SK-N-SH treated with all-trans-retinoic acid at 6 μM for 48 hours (cell line): ENCODE data around the gene CRMP1.

Source experiments
- ARNTL ChIP-seq: fragments of 450-650 bp; formaldehyde crosslinking; IDR thresholded peaks from 2 replicates; pipeline ENCODE4 v1.5.0; 2020; ENCODE audit warnings: low read depth, mild to moderate bottlenecking, moderate library complexity, borderline replicate concordance
- BACH2 ChIP-seq: fragments of 250-450 bp; sonication (Bioruptor Pico); IDR thresholded peaks from 2 replicates; pipeline ENCODE4 v1.9.0; 2021; ENCODE audit warnings: mild to moderate bottlenecking, borderline replicate concordance
- CREB5 ChIP-seq: fragments of 250-450 bp; sonication (Bioruptor Pico); IDR thresholded peaks from 2 replicates; pipeline ENCODE4 v1.5.1; 2020; ENCODE audit warnings: low read depth, mild to moderate bottlenecking, moderate library complexity
- ESRRG ChIP-seq: fragments of 250-450 bp; sonication (Bioruptor Pico); IDR thresholded peaks from 2 replicates; pipeline ENCODE4 v1.6.1; 2021; ENCODE audit warnings: mild to moderate bottlenecking
- ISL1 ChIP-seq: fragments of 250-450 bp; sonication (Bioruptor Pico); IDR thresholded peaks from 2 replicates; pipeline ENCODE4 v2.1.2; 2022; ENCODE audit warnings: mild to moderate bottlenecking, moderate library complexity
- OSR1 ChIP-seq: fragments of 250-450 bp; sonication (Bioruptor Pico); IDR thresholded peaks from 2 replicates; pipeline ENCODE4 v1.8.0; 2022; ENCODE audit warnings: moderate library complexity, mild to moderate bottlenecking, inconsistent platforms
- PATZ1 ChIP-seq: fragments of 250-450 bp; sonication (Bioruptor Pico); IDR thresholded peaks from 2 replicates; pipeline ENCODE4 v1.8.0; 2020; ENCODE audit warnings: mild to moderate bottlenecking, moderate library complexity, borderline replicate concordance
- POU6F1 ChIP-seq: fragments of 250-450 bp; sonication (Bioruptor Pico); IDR thresholded peaks from 2 replicates; pipeline ENCODE4 v1.8.0; 2021; ENCODE audit warnings: low read depth, mild to moderate bottlenecking, moderate library complexity, borderline replicate concordance
- SNAI2 ChIP-seq: fragments of 250-450 bp; sonication (Bioruptor Pico); IDR thresholded peaks from 2 replicates; pipeline ENCODE4 v1.5.0; 2020; ENCODE audit warnings: mild to moderate bottlenecking, moderate library complexity
- TSHZ2 ChIP-seq: fragments of 250-450 bp; sonication (Bioruptor Pico); IDR thresholded peaks from 2 replicates; pipeline ENCODE4 v1.5.0; 2020; ENCODE audit warnings: mild to moderate bottlenecking, moderate library complexity
- ZC3H10 ChIP-seq: fragments of 250-450 bp; sonication (Bioruptor Pico); IDR thresholded peaks from 2 replicates; pipeline ENCODE4 v1.5.1; 2021; ENCODE audit warnings: mild to moderate bottlenecking, moderate library complexity
- ZFP3 ChIP-seq: fragments of 250-450 bp; sonication (Bioruptor Pico); IDR thresholded peaks from 2 replicates; pipeline ENCODE4 v1.5.0; 2020; ENCODE audit warnings: mild to moderate bottlenecking, moderate library complexity
- ZFP30 ChIP-seq: fragments of 450-650 bp; formaldehyde crosslinking; IDR thresholded peaks from 2 replicates; pipeline ENCODE4 v1.5.0; 2022; ENCODE audit warnings: mild to moderate bottlenecking, moderate library complexity
- ZNF70 ChIP-seq: fragments of 450-650 bp; formaldehyde crosslinking; IDR thresholded peaks from 2 replicates; pipeline ENCODE4 v1.5.0; 2020; ENCODE audit warnings: mild to moderate bottlenecking, moderate library complexity

GRCh38 chr4:5874811-5875449 is 18.0 kb downstream of the CRMP1 start:
- TF ChIP-seq ISL1 (CRISPR knock-in tag) (no peak), PATZ1 (CRISPR knock-in tag) (no peak), ZFP3 (CRISPR knock-in tag) (no peak), CREB5 (CRISPR knock-in tag) (no peak), ZNF70 (no peak), TSHZ2 (CRISPR knock-in tag) (no peak), ZFP30 (no peak), ESRRG (CRISPR knock-in tag) (no peak), POU6F1 (CRISPR knock-in tag) (no peak), ZC3H10 (no peak), ARNTL (CRISPR knock-in tag) (no peak), SNAI2 (CRISPR knock-in tag) (no peak), OSR1 (CRISPR knock-in tag) (no peak), BACH2 (CRISPR knock-in tag) (no peak)
